Gastroesophageal sphincter (tissue), 3 donors: ENCODE results near the gene RIT1.

Source experiments
- CTCF ChIP-seq, 4 experiments: fragments of 200-600 bp in 2 of 4; fragments of 450-650 bp in 2 of 4; sonication (generic) in 1 of 4; IDR thresholded peaks; one replicate each; pipeline ENCODE4 v1.5.1; 2017 to 2019; ENCODE audit warnings: antibody characterized with exemption in 4 of 4, mild to moderate bottlenecking in 2 of 4, moderate library complexity in 2 of 4
- EP300 ChIP-seq: sonication (generic); formaldehyde crosslinking; IDR thresholded peaks from one replicate; pipeline ENCODE4 v1.6.1; 2017; ENCODE audit warnings: antibody characterized with exemption, mild to moderate bottlenecking
- POLR2A ChIP-seq, 2 donors: fragments of 450-650 bp; IDR thresholded peaks; one replicate each; pipeline ENCODE4 v1.6.1; 2017; ENCODE audit warnings: antibody characterized with exemption in 2 of 2, mild to moderate bottlenecking in 2 of 2, moderate library complexity in 1 of 2
- POLR2AphosphoS5 ChIP-seq: sonication (generic); formaldehyde crosslinking; IDR thresholded peaks from one replicate; pipeline ENCODE4 v1.6.1; 2017; ENCODE audit warnings: antibody characterized with exemption

GRCh38 chr1:155954645-155955044 is 43.5 kb upstream of the RIT1 start:
- TF ChIP-seq POLR2AphosphoS5 (no peak), CTCF (IDR thresholded peaks at IDR 0.05) (no peak), POLR2A (IDR thresholded peaks at IDR 0.05) (no peak), EP300 (no peak)
